OCI-LY1 (cell line): Measurements from ENCODE around the gene EYA2.

ENCODE experiments used
- H2AFZ ChIP-seq: fragments of 200-600 bp; sonication (generic), shearing (Covaris generic); 2 replicates; pipeline ENCODE4 v1.6.0; 2014; ENCODE audit warnings: antibody characterized with exemption, mild to moderate bottlenecking, low read length
- H3F3A ChIP-seq: fragments of 200-600 bp; sonication (generic), shearing (Covaris generic); 2 replicates; pipeline ENCODE4 v1.6.0; 2014; ENCODE audit warnings: mild to moderate bottlenecking, antibody characterized with exemption, low read length, moderate library complexity; ENCODE audit not compliant: insufficient read depth
- H3K27ac ChIP-seq: fragments of 200-600 bp; sonication (generic); 2 replicates; pipeline ENCODE4 v1.5.1; 2014; ENCODE audit warnings: low read length, mixed run types, mild to moderate bottlenecking, low read depth; ENCODE audit not compliant: poor library complexity, severe bottlenecking
- H3K27me3 ChIP-seq: fragments of 200-600 bp; sonication (generic); 2 replicates; pipeline ENCODE4 v1.6.0; 2014; ENCODE audit warnings: antibody characterized with exemption, mild to moderate bottlenecking, low read length, moderate library complexity; ENCODE audit not compliant: insufficient read depth
- H3K36me3 ChIP-seq: fragments of 200-600 bp; sonication (generic); 2 replicates; pipeline ENCODE4 v1.6.1; 2014; ENCODE audit warnings: mild to moderate bottlenecking, antibody characterized with exemption, low read length, moderate library complexity, mixed read lengths; ENCODE audit not compliant: insufficient read depth
- H3K4me1 ChIP-seq: fragments of 200-600 bp; sonication (generic); 2 replicates; pipeline ENCODE4 v1.5.1; 2014; ENCODE audit warnings: mild to moderate bottlenecking, low read length, moderate library complexity; ENCODE audit not compliant: insufficient read depth, severe bottlenecking
- H3K4me2 ChIP-seq: fragments of 200-600 bp; sonication (generic), shearing (Covaris generic); 2 replicates; pipeline ENCODE4 v1.6.1; 2014; ENCODE audit warnings: low read length
- H3K4me3 ChIP-seq: fragments of 200-600 bp; sonication (generic); 2 replicates; pipeline ENCODE4 v1.5.1; 2014; ENCODE audit warnings: low read length, low read depth, mild to moderate bottlenecking, mixed read lengths; ENCODE audit not compliant: poor library complexity, severe bottlenecking
- H3K79me2 ChIP-seq: fragments of 200-600 bp; shearing (Covaris generic); 2 replicates; pipeline ENCODE4 v1.6.1; 2016; ENCODE audit warnings: mixed run types, low read length, mixed read lengths; ENCODE audit not compliant: insufficient read depth
- H3K9ac ChIP-seq: fragments of 200-600 bp; sonication (generic), shearing (Covaris generic); 2 replicates; pipeline ENCODE4 v1.6.1; 2014; ENCODE audit warnings: mild to moderate bottlenecking, low read length, mixed read lengths
- H3K9me2 ChIP-seq: fragments of 200-600 bp; sonication (generic), shearing (Covaris generic); 2 replicates; pipeline ENCODE4 v1.6.1; 2014; ENCODE audit warnings: low read depth, mild to moderate bottlenecking, low read length, mixed read lengths
- H3K9me3 ChIP-seq: fragments of 200-600 bp; shearing (Covaris generic); 2 replicates; pipeline ENCODE4 v1.6.1; 2014; ENCODE audit warnings: low read length, mixed read lengths
- H4K20me1 ChIP-seq: fragments of 200-600 bp; sonication (generic), shearing (Covaris generic); 2 replicates; pipeline ENCODE4 v1.6.0; 2016; ENCODE audit warnings: mild to moderate bottlenecking, low read length; ENCODE audit not compliant: insufficient read depth
- EZH2 ChIP-seq: fragments of 200-600 bp; sonication (generic), shearing (Covaris generic); IDR thresholded peaks from 2 replicates; pipeline ENCODE4 v1.8.0; 2017; ENCODE audit warnings: borderline replicate concordance, mixed run types, mild to moderate bottlenecking, antibody characterized with exemption, low read length, moderate library complexity, mixed read lengths
- TF ChIP-seq, protein P1 (sequence below): fragments of 200-600 bp; sonication (generic), shearing (Covaris generic); IDR thresholded peaks from 2 replicates; pipeline ENCODE4 v1.5.1; 2017; ENCODE audit warnings: mild to moderate bottlenecking, antibody characterized with exemption, low read length, moderate library complexity, mixed read lengths

The EYA2 gene

DNA sequence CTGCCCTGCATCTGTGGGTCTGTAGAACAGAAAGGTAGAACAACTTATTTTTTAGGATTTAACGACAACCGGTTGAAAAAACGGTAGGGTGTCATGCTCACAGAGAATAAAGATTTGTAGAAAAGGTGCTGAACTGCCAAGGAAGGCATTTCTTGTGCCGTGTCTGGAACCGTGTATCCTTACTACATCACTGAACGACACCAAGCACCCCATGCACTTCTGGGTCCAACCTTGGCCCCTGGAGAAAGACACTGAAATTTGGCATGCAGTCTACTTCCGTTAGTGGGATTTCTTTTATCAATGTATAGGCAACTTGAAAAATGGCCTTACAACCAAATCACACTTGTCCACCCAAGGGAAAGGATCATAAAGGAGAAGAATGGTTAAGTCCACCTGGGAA is 316.4 kb downstream of the EYA2 start:
- no peaks in the 10 kb centered on the region for H4K20me1 ChIP-seq
- peaks cover 2% of the 10 kb centered on the region for H3K4me1 ChIP-seq
- no peak overlapping the region for H2AFZ ChIP-seq
- no peak overlapping the region for H3K4me3 ChIP-seq
- H3K79me2 ChIP-seq: no peaks in the 10 kb centered on the region
- no peak overlapping the region for H3K9ac ChIP-seq
- TF ChIP-seq, protein P1, sequence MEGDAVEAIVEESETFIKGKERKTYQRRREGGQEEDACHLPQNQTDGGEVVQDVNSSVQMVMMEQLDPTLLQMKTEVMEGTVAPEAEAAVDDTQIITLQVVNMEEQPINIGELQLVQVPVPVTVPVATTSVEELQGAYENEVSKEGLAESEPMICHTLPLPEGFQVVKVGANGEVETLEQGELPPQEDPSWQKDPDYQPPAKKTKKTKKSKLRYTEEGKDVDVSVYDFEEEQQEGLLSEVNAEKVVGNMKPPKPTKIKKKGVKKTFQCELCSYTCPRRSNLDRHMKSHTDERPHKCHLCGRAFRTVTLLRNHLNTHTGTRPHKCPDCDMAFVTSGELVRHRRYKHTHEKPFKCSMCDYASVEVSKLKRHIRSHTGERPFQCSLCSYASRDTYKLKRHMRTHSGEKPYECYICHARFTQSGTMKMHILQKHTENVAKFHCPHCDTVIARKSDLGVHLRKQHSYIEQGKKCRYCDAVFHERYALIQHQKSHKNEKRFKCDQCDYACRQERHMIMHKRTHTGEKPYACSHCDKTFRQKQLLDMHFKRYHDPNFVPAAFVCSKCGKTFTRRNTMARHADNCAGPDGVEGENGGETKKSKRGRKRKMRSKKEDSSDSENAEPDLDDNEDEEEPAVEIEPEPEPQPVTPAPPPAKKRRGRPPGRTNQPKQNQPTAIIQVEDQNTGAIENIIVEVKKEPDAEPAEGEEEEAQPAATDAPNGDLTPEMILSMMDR: no peak
- no peak for TF ChIP-seq EZH2
- no peaks in the 10 kb centered on the region for H3K9me2 ChIP-seq
- H3K9me3 ChIP-seq: no peaks in the 10 kb centered on the region
- H3F3A ChIP-seq: no peaks in the 10 kb centered on the region
- H3K36me3 ChIP-seq: peaks cover 80% of the 10 kb centered on the region
- no peak overlapping the region for H3K4me2 ChIP-seq
- H3K27ac ChIP-seq: no peak overlapping the region
- H3K27me3 ChIP-seq: no peaks in the 10 kb centered on the region

GRCh38 chr20:47212606-47213207 is 318.1 kb downstream of the EYA2 start:
- H3K79me2 ChIP-seq: no peaks in the 10 kb centered on the region; the same call in 1 of the 2 replicates

GRCh38 chr20:47213966-47214365 is 319.3 kb downstream of the EYA2 start:
- Histone ChIP-seq H3K27ac (no peak overlapping the region), H2AFZ (no peak overlapping the region), H3K79me2 (no peaks in the 10 kb centered on the region; the same call in 1 of the 2 replicates), H4K20me1 (no peaks in the 10 kb centered on the region), H3K4me3 (no peak overlapping the region), H3K36me3 (peaks cover 96% of the 10 kb centered on the region), H3K9me3 (no peaks in the 10 kb centered on the region), H3K4me2 (no peak overlapping the region), H3K9ac (no peak overlapping the region), H3K9me2 (no peaks in the 10 kb centered on the region), H3K4me1 (no peaks in the 10 kb centered on the region), H3F3A (no peaks in the 10 kb centered on the region), H3K27me3 (no peaks in the 10 kb centered on the region)
- TF ChIP-seq, protein P1: no peak
- TF ChIP-seq EZH2: no peak

More at GRCh38 chr20:47212606-47213207, 318.1 kb downstream of the EYA2 start:
- no peak overlapping the region for H3K9ac ChIP-seq
- no peaks in the 10 kb centered on the region for H3K9me3 ChIP-seq
- H3K36me3 ChIP-seq: peaks cover 95% of the 10 kb centered on the region
- no peak overlapping the region for H2AFZ ChIP-seq
- no peaks in the 10 kb centered on the region for H3F3A ChIP-seq
- H3K9me2 ChIP-seq: no peaks in the 10 kb centered on the region
- no peak overlapping the region for H3K4me3 ChIP-seq
- no peak for TF ChIP-seq EZH2
- TF ChIP-seq, protein P1: no peak
- H4K20me1 ChIP-seq: no peaks in the 10 kb centered on the region
- H3K4me1 ChIP-seq: no peaks in the 10 kb centered on the region
- no peak overlapping the region for H3K27ac ChIP-seq
- no peak overlapping the region for H3K4me2 ChIP-seq
- H3K27me3 ChIP-seq: no peaks in the 10 kb centered on the region
